Esophagus squamous epithelium (tissue), 4 donors: Measurements from ENCODE around the gene GPSM3.

Experiments
- CTCF ChIP-seq, 6 experiments: fragments of 450-650 bp in 4 of 6; fragments of 200-600 bp in 2 of 6; sonication (generic) in 2 of 6; IDR thresholded peaks; one replicate each; pipeline ENCODE4 v1.5.1; 2016 to 2019; ENCODE audit warnings: antibody characterized with exemption in 6 of 6, mild to moderate bottlenecking in 4 of 6, moderate library complexity in 4 of 6
- POLR2A ChIP-seq, 4 donors: fragments of 450-650 bp; IDR thresholded peaks; one replicate each; pipeline ENCODE4 v1.6.1; 2017; ENCODE audit warnings: antibody characterized with exemption in 4 of 4, mild to moderate bottlenecking in 4 of 4, moderate library complexity in 3 of 4

- TF ChIP-seq CTCF (IDR thresholded peaks at IDR 0.05) = no peak
- TF ChIP-seq POLR2A (IDR thresholded peaks at IDR 0.05) = no peak
These were observed 34.0 kb upstream of the GPSM3 start for GRCh38 chr6:32226434-32226833.
